GM21381 (cell line): ENCODE results near the gene FHAD1.

ENCODE experiments used
- ATAC-seq: cut with Tn5 transposase; IDR thresholded peaks from one replicate; pipeline ENCODE4 v1.9.1; 2021; ENCODE audit warnings: mild to moderate bottlenecking, moderate library complexity; ENCODE audit not compliant: unreplicated experiment

The FHAD1 gene

DNA sequence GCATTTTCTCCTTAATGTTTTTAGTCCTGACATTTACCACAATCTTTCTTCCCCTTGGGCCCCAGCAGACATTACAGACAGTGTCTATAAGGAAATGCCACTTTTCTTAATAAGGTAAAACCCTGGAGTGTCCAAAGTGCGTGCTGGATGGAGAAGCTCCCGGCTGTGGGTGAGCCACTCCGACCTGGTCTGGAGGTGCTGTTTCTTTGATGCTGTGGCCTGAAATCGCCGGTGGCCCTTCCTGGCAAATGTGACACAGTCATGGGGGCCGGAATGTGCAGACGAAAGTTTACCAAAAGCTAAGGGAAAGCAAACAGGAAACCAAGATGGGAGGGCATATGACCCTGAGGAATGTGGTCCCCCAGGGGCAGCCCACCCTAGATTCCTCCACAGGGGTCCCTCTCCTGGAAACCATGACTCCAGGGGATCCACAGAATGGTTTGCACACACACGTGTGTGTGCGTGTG is 77.9 kb downstream of the FHAD1 start:
- ATAC-seq, result no peak

DNA sequence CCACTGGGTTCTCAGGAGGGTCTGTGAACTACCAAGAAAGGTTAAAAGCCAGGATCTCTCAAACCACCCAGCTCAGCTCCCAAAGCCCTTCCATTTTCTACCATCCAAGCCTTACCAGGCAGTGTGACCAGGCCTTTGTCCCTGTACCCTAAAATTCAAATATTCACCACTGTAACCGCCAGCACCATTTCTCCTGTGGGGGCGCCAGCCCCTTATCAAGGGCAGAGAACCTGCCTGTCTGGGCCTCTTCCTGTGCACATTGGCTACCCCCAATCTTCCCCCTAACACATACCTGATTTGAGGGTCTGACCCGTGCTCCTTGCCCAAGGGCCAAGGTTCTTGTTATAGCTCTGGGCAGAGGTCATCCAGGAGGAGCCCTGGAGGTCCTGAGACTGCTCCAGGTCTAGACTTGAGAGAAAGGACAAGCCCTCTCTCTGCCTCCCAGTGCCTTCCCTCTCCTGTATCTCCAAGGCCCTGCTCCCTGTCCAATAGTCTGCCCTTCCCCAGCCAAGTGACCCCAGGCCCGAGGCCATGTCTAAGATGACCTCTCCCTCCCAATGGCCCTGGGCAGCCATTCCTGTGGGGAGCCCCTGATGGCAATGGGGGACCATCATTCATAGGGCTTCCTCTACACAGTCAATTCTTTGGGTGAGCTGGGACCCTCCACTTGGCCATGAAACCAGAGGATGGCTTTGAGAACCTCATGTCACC is 78.5 kb downstream of the FHAD1 start:
- ATAC-seq, result no peak

DNA sequence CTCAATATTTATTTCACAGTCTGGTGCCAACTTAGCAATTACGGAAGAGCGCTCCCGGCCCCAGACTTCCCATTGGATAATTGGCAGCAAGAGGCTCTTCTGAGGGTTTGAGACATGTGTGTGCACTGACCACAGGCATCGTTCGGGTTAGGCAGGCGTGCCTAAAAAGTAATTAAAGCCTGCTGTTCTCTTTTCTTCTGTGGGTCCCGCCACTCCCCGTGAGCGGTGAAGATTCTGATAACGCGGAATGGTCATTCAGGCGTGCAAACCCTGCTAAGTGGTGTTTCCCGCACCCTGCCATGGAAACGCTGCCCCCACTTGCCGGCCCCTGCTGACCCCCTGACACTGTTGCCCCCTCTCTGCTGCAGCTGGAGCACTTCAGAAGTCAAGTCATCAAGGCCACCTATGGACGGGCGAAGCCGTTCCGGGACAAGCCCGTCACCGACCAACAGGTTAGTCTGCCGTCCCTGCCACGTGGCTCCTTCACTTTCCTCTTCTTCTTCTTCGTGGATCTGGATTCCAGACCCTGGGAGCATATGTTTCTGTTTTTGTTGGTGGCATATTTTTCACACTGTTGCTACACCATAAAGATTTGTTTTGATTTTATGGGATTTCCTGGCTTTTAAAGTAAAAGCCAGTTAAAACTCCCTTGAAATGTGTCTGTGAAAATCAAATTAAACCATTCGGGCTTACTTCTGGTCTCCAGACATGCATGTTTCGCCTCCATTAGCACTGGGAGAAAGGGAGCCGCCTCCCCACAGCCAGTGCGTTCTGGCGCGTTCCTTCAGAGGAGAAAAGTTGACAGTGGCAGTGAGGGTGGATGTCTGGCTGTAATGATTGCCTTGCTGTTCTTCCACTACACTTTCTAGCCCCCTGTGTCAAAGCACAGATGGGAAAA is 79.9 kb downstream of the FHAD1 start:
- no peak for ATAC-seq

DNA sequence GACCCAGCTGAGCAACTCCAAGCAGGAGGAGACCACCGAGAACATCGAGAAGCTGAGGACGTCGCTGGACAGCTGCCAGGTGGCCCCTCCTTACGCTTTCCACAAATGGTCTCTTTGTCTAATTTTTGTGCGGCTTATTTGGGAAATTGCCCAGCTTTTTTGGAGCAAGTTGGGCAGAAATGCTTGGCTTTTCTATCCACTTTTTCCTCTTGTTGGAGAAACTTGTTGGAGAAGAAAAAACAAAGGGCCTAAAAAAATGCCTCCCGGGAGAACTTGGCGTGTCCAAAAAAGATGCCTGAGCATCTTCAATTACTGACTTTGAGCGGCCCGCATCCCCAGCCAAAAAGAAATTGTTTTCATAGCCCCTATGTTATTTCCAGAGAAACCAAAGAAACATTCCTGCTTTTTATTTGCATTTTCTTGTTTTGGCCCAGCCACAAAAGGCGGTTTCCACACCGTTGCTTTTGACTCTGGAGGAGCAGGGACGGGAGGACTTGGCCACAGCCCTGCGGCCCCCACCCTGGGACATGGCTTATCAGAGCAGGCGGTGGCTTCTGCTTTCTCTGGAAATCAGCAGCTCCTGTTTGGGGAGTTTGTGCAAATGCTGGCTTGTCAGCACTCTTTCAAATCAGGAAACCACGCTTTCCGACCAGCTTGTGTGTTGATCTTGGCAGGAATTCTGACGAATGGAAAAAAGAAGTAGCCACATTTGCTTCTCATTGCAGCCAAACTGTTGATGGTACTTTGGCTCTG is 81.5 kb downstream of the FHAD1 start:
- ATAC-seq, result no peak

GRCh38 chr1:15329104-15329820 is 82.2 kb downstream of the FHAD1 start:
- ATAC-seq, result no peak

DNA sequence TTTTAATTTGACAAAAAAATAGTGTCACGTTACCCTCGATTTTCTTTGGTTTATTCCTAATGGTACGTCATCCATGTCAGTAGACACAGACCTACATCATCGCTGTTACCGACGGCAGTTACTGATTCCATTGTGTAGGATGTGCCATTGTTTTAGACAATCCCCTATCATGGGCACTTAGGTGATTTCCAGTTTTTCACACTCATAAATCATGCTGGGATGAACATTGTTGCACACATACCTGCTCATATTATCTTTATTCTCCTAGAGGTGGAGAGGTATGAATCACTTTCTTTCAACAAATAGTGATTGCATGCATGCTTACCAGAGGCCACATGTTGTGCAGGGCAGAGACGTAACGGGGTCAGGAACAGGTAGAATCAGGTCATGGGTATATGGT is 83.0 kb downstream of the FHAD1 start:
- ATAC-seq, result no peak

GRCh38 chr1:15331180-15331579 is 84.2 kb downstream of the FHAD1 start:
- ATAC-seq, result no peak

DNA sequence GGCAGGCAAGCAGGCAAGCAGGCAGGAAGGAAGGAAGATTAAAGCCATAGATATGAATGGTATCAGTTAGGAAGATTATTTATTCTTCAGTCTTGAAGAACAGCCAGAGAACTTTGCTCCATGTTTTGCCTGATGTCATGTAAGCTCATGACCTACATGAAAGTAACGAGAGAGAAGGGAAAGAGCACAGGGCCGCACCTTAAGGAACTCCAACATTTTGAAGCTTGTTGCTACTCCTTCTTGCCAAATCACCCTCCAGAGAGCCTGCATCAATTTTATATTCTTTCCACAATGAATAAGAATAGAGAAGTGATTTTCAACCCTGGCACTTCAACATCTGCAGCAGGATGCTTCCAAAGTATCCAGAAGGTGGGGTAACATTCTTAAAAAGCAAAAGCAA is 84.7 kb downstream of the FHAD1 start:
- ATAC-seq, result no peak

DNA sequence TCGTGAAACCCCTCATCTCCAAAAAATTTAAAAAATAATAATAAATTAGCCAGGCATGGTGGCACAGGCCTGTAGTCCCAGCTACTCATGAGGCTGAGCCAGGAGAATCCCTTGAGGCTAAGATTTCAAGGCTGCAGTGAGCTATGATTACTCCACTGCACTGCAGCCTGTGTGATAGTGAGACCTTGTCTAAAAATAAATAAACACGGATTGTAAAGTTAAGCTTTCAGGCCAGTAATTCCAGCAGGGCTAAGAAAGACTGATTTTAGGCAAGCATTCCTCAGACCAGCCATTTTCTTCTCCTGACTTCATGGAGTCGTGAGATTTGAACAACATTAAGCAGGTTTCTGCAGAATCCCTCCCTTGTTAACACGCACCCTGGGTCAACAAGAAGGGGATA is 85.5 kb downstream of the FHAD1 start:
- ATAC-seq, result no peak

DNA sequence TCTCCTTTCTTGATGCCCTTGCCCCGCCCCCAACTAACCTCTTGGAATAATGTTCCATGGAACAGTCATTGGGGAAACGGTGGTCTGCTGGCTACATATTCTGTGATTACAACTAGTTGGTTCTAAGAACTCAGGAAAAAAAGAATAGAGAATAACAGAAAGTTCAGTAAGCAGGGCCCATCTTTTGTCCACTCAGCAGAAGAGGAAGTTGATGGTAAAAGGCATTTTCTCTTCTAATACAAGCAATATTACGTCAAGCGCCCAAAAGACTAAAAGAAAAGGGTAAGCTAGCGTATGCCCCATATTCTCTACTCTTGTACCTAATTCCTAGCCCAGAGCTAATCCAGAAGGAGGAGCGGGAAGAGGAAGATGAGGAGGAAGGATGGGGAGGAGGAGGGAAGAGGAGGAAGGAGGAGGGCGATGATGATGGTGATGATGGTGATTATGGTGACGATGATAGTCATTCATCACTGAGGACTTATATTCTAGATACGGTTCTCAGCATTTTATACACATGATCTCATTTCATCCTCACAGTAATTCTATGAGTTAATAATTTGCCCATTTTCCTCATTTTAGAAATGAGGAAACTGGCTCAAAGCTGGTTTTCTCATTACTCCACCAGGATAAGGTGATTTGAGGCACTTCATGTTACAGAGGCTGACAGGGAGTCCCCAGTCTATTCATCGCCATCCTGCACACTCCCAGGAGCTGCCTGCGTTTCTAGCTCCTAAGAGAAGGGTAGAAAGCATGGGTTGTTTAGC is 86.1 kb downstream of the FHAD1 start:
- no peak for ATAC-seq

- no peak for ATAC-seq
Observed at GRCh38 chr1:15334995-15335394, 88.0 kb downstream of the FHAD1 start.

GRCh38 chr1:15336866-15337265 is 89.8 kb downstream of the FHAD1 start:
- no peak for ATAC-seq

DNA sequence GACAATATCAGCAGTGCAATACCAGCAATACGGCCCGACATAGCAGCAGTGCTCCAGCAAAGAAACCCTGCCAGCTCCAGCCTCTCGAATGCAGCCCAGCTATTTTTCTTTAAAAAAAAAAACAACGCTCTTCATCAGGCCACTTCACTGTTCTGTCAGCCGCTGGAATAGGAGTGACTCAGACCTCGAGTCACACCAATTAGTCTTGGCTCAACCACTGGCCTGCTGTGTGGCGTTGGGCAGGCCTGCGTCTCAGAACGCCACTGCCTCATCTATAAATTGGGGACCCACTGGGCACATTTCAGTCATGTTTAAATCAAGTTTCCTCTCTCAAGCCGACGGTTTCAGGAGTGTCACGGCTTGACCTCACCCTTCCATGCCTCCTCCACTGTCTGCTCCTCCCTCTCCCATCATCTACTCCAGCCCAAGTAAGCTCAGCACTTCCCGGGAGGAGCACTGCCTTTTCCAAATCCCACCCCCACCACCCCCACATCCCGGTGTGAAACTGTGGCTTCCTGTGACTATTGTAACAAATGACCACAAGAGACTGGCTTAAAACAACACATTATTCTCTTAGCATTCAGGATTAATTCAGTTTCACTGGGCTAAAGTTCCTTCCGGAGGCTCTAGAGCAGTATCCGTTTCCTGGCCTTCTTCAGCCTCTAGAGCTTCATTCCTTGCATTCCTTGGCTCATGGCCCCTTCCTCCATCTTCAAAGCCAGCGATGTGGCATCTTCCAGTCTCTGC is 90.8 kb downstream of the FHAD1 start:
- ATAC-seq, result no peak

- no peak for ATAC-seq
Observed at GRCh38 chr1:15339570-15339969, 92.5 kb downstream of the FHAD1 start.

GRCh38 chr1:15341228-15341627 is 94.2 kb downstream of the FHAD1 start:
- ATAC-seq, result no peak

DNA sequence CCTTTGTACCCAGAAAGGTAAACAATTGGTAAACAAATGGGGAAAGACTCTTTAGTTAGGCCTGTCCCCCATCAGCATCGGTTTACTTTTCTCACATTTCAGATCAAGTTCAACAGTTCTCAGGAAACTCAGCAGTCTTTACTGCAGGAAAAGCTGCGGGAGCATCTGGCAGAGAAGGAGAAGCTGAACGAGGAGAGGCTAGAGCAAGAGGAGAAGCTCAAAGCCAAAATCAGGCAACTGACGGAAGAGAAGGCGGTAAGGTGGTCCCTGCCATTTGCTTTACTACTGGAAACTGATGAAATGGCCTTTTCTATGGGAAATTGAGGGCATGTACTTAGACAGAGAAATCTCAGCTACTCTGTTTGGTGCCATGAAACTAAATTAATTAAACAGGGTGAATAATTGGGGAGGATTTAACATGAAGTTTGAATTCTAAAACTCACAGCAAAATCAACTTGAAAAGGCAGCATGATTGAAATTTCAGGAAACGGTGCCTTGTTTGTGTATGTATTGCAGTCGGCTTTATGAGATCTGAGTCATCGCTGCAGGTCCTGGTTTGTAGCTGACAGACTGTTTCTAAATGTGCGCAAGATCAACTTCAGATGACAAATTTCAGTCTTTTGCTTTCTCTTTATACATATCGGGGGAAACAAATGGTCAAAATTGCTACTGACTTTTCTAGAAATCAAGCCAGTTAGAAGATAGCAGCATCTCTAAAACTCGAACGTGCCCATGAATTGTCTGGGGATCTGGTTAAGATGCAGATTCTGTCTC is 94.8 kb downstream of the FHAD1 start:
- ATAC-seq, result no peak

DNA sequence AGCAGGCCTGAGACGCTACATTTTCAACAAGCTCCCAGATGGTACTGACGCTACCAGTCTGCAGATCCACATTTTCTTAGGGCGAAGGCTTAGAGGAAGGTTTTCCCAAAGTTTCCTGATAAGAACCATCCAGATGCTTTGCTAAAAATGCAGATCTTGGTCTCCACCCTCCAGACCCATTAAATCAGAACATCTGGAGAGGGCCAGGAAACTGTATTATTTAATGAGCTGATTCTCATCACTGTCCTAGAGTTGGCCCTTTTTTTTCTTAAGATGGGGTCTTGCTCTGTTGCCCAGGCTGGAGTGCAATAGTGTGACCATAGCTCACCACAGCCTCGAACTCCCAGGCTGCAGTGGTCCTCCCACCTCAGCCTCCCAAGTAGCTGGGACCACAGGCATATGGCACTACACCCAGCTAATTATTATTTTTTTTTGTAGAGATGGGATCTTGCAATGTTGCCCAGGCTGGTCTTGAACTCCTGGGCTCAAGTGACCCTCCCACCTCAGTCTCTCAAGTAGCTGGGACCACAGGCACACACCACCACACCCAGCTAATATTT is 95.5 kb downstream of the FHAD1 start:
- ATAC-seq, result no peak

- ATAC-seq, result no peak
Observed at GRCh38 chr1:15343099-15343498, 96.1 kb downstream of the FHAD1 start.
